Measurements from ENCODE around the gene HLA-DPA1.

The HLA-DPA1 gene

GRCh38 chr6:33088931-33089620 is 15.6 kb upstream of the HLA-DPA1 start:
- no peak for DNase-seq (ENCODE audit: low read depth, low spot score)

- DNase-seq (ENCODE audit: low read depth, low spot score) = no peak
These were observed 14.9 kb upstream of the HLA-DPA1 start for GRCh38 chr6:33088258-33088930.

- DNase-seq (ENCODE audit: low read depth, low spot score) = no peak
These were observed 12.2 kb upstream of the HLA-DPA1 start for GRCh38 chr6:33085627-33086026.

- peak; percentile 65 for DNase-seq (ENCODE audit: low read depth, low spot score)
These were observed 9.3 kb upstream of the HLA-DPA1 start for GRCh38 chr6:33082702-33083101.

GRCh38 chr6:33081098-33081824 is 7.8 kb upstream of the HLA-DPA1 start:
- no peak for DNase-seq (ENCODE audit: low read depth, low spot score)

GRCh38 chr6:33080127-33081089 is 7.0 kb upstream of the HLA-DPA1 start:
- DNase-seq (ENCODE audit: low read depth, low spot score) = peak; percentile 72

GRCh38 chr6:33079580-33079979 is 6.1 kb upstream of the HLA-DPA1 start:
- no peak for DNase-seq (ENCODE audit: low read depth, low spot score)

GRCh38 chr6:33078919-33079521 is 5.6 kb upstream of the HLA-DPA1 start:
- no peak for DNase-seq (ENCODE audit: low read depth, low spot score)

- no peak for DNase-seq (ENCODE audit: low read depth, low spot score)
These were observed 5.0 kb upstream of the HLA-DPA1 start for GRCh38 chr6:33078442-33078841.

GRCh38 chr6:33077908-33078307 is 4.5 kb upstream of the HLA-DPA1 start:
- DNase-seq (ENCODE audit: low read depth, low spot score) = no peak

- no peak for DNase-seq (ENCODE audit: low read depth, low spot score)
These were observed 3.0 kb upstream of the HLA-DPA1 start for GRCh38 chr6:33076406-33076934.

- no peak for DNase-seq (ENCODE audit: low read depth, low spot score)
These were observed 2.3 kb upstream of the HLA-DPA1 start, which contains the start of gene HLA-DPB1 for GRCh38 chr6:33075568-33076405. Gene HLA-DPB1 (plus strand): TSS chr6:33075990. CDS start chr6:33076042, 52 bp downstream.

GRCh38 chr6:33075208-33075567 is 1.7 kb upstream of the HLA-DPA1 start:
- DNase-seq (ENCODE audit: low read depth, low spot score) = no peak

GRCh38 chr6:33072508-33073100 is 845 bp downstream of the HLA-DPA1 start:
- DNase-seq (ENCODE audit: low read depth, low spot score) = no peak

- DNase-seq (ENCODE audit: low read depth, low spot score) = no peak
These were observed 1.9 kb downstream of the HLA-DPA1 start for GRCh38 chr6:33071569-33071968.

- no peak for DNase-seq (ENCODE audit: low read depth, low spot score)
These were observed 2.5 kb downstream of the HLA-DPA1 start for GRCh38 chr6:33070909-33071308.

- no peak for DNase-seq (ENCODE audit: low read depth, low spot score)
These were observed 4.3 kb downstream of the HLA-DPA1 start for GRCh38 chr6:33069021-33069738.

- DNase-seq (ENCODE audit: low read depth, low spot score) = no peak
These were observed 6.4 kb downstream of the HLA-DPA1 start for GRCh38 chr6:33066917-33067521.

Measured in ELF-1 (cell line).